Muscle of arm (tissue), 12 donors: ENCODE results near the gene TTC9. TPM values are rescaled to one million over a fixed set of nuclear protein-coding genes. Genes with fewer than 3 reads are reported as not detected.
"Not testable (repeated sequence)": the region's sequence is repeated elsewhere in the genome, so short reads cannot be mapped to it uniquely, and the experiment has no call there.

Experiments used
- DNase-seq: peaks from one replicate; pipeline ENCODE4 v3.0.0-alpha.2; 2013
- polyA plus RNA-seq, 12 donors: library from polyadenylated mRNA; unstranded; fragments of 120-200 nt; gene quantifications; one replicate each; pipeline ENCODE4 v1.2.1, GENCODE V29; 2013; ENCODE audit not compliant: insufficient read length in 12 of 12

Gene TTC9
- polyA plus RNA-seq, 12 donors, result 5.8 to 11.1 (median 7.7) TPM; not detected in 1

GRCh38 chr14:70671652-70672644 is 30.2 kb downstream of the TTC9 start:
- no peak for DNase-seq

DNA sequence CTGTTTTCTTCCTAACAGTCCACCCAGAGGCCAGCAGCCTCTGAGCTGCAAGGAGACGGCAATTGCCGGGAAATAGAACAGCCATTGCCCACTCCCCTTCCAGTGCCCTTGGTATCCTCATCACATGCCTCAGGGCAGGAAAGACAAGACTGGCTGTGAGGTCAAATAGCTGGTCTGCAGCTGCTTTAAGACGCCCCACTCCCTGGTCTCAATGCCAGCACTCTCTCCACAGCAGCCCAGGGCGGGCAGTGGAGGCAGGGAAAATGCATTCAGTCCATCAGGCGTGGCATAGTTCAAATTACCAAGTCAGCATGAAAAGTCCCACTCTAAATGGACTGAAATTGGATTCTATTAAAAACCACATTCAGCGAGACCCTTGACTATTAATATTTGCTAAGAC is 35.6 kb downstream of the TTC9 start:
- DNase-seq, result no peak

DNA sequence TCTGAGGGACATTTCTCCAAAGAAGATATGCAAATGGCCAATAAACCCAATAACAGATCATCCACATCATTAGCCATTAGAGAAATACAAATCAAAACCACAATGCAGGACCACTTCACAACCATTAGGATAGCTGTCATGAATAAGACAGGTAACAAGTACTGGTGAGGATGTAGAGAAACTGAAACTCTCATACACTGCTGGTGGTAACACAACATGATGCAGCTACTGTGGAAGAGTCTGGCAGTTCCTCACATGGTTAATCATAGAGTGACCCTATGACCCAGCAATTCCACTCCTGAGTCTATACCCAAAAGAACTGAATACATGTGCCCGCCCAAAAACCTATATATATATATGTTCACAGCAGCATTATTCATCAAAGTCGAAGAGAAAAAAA is 39.0 kb downstream of the TTC9 start:
- DNase-seq, result no peak

DNA sequence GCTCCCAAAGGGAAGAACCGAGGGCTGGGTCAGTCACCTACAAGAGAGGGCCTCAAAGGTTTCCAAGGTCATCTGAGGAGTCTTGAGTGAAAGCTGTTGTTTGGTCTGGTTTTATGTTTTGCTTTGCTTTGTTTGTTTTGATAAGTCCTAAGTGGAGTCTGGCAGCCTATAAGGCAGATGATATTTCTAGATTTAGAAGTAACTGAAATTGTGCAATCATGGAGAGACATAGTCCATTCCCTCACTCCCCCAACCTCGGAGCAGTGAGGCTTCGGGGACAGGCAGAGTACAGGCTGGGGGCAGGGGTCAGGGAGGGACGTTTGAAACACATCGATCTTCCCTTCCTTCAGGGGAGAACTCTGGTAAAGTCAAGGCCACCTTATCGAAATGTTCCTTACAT is 42.3 kb downstream of the TTC9 start:
- no peak for DNase-seq

- DNase-seq, result no peak
Measured at GRCh38 chr14:70685474-70686197, 43.9 kb downstream of the TTC9 start.

GRCh38 chr14:70692210-70692609 is 50.5 kb downstream of the TTC9 start:
- DNase-seq, result no peak

DNA sequence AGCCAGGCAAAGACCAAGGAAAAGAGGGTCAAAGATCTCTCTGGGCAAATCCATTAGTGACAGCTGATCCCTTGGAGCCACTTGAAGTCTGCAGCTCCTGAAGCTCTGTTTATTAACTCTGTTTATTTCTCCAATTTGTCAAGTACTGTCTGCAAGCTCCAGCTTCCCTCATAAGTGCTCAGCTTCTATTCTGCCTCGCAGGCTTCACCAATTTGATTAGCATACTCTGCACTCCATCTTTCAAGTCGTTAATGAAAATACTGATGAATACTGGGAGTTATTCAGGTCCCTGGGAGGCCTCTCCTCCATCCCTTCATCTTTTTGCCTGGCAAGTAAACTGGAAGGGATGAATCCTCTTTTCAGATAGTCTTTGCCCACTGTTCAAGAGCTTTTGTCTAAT is 54.3 kb downstream of the TTC9 start:
- no peak for DNase-seq

DNA sequence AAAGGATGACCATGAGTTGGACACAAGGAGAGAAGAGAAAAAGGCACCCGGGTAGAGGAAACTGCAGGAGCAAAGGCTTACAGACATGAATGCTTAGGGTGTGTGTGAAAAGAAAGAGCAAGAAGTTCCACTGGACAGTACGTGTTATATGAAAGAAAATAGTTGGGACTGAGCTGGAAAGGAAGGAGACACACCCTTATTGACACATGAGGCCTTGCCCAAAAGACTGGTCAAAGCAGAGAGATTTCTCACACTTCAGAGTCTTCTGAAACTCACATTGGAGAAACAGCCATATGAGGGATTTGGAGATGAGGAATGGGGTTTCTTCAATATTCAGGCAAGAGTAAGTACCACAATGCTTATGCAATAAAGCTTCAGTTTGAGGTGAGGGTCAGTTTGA is 56.0 kb downstream of the TTC9 start:
- no peak for DNase-seq

DNA sequence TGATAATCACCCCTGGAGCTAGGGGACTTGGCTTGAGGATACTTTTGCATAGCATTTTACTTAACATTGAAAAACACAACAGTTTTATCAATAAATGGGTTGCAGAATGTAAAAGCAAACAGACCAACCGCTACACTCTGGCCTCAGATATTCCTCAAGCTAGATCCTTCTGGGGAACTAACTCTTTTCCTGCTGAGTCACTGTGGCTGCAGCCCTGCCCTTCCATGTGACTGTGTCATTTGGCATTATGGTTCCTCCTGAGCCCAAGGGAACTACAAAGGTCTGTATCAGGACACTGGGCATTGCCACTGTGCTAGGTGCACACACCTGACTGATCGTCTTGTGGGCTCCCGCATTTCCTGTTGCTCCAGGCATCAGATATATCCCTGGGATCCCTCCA is 56.6 kb downstream of the TTC9 start:
- DNase-seq, result no peak

DNA sequence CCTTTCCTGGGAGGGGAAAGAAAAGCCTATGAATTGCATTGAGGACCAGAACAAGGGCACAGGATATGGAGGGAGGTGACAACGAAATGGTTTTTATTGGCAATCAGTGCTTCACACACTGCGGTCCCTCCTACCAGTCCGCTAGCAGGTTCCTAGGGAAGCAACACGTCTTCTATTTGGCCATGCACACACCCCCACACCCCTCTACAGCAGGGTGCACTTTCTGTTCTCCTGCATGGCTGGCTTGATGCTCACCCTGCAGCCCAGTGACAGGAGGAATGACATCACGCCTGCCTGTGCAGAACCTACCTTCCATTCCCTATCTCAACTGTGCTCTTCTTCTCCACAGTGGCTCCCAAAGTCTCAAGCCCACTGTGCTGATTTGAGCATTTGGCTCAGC is 57.9 kb downstream of the TTC9 start:
- DNase-seq, result no peak

DNA sequence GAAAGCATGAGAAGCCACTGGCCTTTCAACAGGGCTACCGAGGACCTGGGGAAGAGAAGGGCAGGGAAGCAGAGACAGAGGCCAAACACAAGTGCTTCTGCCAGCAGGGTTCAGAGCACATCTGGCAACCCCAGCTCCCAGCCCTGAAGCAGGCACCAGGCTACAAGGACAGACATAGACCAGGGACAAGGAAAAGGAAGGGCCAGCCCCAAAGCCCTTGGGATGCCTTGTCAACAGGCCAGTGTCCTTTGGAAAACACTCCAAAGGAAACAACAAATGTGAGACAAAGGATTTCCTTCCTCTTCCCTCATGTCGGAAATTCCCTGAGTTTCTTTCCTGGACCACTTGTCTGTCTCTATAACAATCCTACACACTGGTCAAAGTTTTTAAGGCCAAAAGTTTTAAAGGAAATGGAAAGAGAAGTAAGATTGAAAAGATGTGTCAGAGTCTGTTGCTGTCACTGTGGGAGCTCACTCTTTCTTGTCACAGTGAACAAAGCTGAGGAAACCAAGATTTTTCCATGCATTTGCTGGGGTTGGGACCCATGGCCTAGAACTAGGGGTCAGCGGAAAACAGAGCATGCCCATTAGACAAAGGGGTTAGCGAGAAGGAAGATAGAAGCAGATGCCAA is 59.4 kb downstream of the TTC9 start:
- DNase-seq, result no peak

DNA sequence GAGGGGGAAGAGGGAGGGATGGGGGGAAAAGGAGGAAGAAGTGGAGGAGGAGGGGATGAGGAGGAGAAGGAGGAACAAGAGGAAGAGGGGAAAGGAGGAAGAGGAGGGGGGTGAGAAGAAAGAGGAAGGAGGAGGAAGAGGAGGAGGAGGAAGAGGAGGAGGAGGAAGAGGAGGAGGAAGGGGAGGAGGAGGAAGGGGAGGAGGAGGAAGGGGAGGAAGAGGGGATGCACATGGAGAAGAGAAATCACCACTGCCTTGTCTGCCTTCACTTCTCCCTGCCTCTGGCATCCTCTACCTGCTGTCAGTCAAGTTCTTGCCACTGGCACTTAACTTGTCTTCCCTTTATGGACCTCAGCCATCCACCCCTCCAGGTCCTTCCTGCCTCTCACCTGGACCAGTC is 59.9 kb downstream of the TTC9 start:
- no peak for DNase-seq

DNA sequence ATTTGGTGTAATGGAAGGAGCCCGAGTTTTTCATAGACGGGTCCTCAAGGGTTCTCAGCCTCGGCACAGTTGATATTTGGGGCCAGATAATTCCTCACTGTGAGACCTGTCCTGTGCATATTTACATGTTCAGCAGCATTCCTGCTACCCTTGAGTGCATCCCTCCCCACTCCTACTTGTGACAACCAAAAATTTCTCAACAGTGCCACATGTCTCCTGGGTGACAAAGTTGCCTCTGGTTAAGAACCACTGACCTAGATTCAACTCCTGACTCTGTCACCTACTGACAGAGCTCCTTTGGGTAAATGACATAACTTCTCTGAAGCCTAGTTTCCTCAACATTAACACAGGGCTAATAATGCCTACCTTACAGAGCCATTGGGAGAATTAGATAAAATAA is 60.4 kb downstream of the TTC9 start:
- no peak for DNase-seq

DNA sequence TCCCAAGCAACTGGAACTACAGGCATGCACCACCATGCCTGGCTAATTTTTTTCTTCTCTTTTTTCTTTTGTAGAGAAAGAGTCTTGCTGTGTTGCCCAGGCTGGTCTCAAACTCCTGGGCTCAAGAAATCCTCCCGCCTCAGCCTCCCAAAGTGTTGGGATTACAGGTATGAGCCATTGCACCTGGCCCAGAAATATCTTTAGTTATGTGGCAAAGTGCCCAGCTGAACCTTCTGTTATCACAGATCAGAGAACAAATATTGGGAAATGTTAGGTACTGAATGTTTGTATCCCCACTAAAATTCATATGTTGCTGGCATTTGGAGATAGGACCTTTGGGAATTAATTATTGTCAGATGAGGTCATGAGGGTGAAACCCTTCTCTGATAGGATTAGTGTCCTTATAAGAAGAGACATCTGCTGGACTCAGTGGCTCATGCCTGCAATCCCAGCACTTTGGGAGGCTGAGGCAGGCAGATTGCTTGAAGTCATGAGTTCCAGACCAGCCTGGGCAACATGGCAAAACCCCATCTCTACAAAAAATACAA is 62.0 kb downstream of the TTC9 start:
- DNase-seq, result not testable (repeated sequence)

DNA sequence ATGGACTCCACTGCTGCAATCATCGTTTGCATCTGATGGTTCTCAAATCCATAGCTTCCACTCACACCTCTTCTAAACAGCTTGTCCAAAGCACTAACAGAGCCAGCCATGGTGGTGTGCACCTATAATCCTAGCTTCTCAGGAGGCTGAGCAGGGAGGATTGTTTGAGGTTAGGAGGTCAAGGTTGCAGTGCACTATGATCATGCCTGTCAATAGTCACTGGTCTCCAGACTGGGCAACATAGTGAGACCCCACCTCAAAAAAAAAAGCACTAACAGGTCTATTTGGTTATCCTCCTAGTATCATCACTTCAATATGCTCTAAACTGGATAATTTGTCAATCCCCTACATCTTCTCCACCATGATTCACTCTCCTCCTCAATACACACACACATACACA is 63.2 kb downstream of the TTC9 start:
- no peak for DNase-seq

DNA sequence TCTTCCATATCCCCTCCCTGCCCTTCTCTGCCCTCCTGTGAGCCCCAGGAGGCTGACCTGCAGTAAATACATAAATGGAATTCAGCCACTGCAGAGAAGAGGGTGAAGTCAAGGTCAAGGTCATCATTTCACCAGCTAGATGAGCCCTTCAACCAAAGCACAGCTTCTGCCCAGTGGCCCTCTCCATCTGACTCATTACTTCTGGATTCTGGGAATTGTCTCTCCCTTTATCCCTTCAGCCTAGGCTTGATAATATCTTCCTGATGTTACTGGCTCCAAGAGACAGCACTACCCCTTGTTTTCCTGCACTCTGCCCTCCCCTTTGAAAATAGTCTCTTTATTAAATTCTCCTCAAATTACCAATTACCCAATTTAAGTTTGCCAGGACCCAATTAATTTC is 64.5 kb downstream of the TTC9 start:
- no peak for DNase-seq

DNA sequence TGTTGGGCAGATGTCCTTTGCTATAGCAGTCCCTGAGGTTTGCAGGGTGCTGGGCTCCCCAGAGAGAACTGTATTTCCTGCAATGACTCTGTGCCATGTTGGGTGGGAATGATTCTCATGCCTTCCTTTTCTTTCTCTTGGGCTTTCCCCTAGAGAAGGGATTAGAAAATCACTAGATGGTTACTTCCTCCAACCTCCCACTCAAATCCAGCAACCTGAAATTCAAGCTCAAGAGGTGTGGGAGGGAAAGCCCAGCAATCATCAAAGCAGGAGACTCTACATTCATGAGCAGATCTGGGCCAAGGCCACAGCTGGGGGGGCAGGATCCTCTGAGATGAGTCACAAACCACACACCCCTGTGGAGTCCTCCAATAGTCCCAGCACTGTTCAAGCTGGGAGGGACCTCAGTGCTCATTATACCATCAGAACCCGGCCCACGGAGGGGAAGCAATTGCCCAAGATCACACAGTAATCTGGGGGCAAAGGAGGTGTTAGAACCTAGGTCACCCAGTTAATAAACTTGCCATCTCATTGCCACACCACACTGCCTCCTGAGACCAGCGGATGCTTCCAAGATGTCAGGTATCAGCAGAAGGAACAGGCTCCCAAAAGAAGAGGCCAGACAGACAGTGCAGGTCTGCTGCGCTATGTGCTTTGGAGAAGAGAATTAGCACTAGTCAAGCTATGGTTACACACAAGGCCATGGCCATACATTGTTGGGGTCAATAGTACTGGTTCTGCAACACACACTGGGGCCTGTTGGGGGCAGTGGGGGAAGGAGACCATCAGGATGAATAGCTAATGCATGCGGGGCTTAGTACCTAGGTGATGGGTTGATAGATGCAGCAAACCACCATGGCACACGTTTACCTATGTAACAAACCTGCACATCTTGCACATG is 65.7 kb downstream of the TTC9 start:
- DNase-seq, result no peak

DNA sequence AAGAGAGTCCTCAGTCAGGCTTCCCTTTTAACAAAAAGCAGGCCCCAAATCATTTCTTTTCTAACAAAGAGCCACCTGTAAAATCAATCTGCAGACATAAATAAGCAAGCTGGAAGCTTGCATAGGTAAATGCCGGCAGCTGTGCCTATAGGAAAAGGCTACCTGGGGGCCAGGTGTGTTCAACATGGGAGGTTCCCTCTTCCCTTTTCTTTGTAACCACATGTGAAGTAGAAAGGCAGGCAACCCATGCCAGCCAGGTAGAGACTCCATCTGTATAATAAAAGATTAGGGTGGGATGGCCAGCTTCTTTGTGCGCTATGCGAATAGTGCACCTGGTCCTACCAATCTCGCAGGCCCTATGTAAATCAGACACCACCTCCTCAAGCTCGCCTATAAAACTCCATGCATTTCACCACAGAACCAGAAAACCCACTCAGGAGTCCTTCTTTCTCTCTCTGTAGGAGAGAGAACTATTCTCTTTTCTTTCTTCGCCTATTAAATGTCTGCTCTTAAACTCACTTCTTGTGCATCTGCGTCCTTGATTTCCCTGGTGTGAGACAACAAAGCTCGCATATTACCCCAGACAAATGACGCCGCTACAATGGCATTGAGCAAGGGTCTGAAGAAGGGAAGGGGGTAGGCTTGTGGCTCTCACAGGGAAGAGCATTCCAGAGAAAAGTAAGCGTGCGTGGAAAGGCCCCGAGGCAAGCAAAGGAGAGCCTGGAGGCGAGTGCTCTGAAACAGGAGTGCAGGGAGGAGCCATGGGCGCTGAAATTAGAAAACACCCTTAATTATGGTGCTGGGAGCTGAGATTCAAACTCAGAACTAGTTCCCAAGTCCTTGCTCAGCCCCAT is 67.2 kb downstream of the TTC9 start:
- DNase-seq, result no peak

DNA sequence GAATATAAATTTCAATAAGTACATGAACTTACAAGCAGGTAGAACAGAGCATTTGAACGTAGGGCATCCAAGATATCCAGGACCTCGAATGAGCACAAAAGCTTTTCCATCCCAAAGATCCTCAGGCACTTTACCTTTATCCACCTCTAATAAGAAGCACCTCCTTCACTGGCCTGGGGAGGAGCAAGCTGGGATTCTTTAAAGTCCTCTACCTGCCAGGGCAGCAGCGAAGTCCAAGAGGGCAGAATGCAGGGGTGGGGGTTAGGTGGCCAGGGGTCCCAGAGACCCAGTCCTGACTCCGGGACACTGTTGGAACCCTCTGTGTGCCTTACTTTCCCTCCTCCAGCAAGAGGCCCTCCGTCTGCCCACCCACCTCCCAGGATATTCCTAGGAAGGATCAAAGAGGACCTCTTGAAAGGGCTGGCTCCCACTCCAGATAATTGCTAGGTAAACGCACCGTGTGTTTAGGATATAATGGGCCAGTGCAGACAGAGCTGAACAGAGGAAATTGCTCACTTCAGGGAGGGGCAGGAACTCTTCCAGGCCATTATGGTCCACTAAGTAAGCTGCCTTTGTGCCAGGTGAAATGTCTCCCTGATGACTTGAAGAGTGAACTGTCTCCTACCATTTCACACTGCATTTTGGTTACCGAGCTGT is 68.1 kb downstream of the TTC9 start:
- no peak for DNase-seq

- DNase-seq, result no peak
Measured at GRCh38 chr14:70711451-70711850, 69.7 kb downstream of the TTC9 start.
